BE2C (cell line): ENCODE data around the gene CTTNBP2.

ENCODE experiments used
- DNase-seq: peaks from one replicate; pipeline ENCODE4 v3.0.0-alpha.2; 2020
- H3K27me3 ChIP-seq: fragments of 250-450 bp; sonication (Bioruptor Pico); 2 replicates; pipeline ENCODE4 v1.5.1; 2020; ENCODE audit warnings: mild to moderate bottlenecking
- H3K36me3 ChIP-seq: fragments of 250-450 bp; sonication (Bioruptor Pico); 2 replicates; pipeline ENCODE4 v1.5.1; 2020; ENCODE audit warnings: mild to moderate bottlenecking
- H3K4me1 ChIP-seq: fragments of 250-450 bp; sonication (Bioruptor Pico); 2 replicates; pipeline ENCODE4 v1.5.1; 2020
- H3K4me3 ChIP-seq: 2 replicates; pipeline ENCODE4 v1.5.1; 2011; ENCODE audit warnings: low read depth, low read length
- H3K9me3 ChIP-seq: fragments of 250-450 bp; sonication (Bioruptor Pico); 2 replicates; pipeline ENCODE4 v1.5.1; 2020
- TF ChIP-seq, protein P1 (sequence below): IDR thresholded peaks from 2 replicates; pipeline ENCODE4 v1.5.1; 2012; ENCODE audit warnings: mild to moderate bottlenecking, low read depth, low read length

Gene CTTNBP2

DNA sequence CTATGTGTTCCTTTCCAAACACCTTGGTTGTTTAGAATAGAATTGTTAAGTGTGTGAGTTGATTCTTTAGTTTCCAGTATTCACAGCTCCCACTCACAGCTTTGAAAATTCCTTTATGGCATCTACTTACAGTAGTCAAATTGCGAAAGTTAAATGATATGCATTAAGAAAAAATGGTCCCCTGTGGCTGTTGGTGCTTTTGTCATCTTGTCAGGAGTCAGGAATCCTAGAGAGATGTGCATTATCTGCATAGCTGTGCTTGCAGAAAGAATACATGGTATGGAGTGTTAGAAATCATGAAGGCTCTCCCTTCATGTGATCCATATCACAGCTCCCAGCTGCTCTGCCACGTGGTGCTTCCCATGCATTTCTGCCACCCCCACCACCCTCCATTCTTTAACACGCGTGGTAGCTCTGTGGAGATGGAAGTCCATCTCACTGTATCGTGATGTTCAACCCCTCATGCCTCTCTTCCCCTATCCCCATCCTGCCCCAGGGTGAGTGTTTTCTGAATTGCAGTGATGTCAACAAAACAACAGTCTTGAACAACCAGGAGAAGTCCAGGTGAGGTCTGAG, 29.2 kb upstream of the CTTNBP2 start:
- no peaks in the 10 kb centered on the region for H3K9me3 ChIP-seq
- TF ChIP-seq, protein P1, sequence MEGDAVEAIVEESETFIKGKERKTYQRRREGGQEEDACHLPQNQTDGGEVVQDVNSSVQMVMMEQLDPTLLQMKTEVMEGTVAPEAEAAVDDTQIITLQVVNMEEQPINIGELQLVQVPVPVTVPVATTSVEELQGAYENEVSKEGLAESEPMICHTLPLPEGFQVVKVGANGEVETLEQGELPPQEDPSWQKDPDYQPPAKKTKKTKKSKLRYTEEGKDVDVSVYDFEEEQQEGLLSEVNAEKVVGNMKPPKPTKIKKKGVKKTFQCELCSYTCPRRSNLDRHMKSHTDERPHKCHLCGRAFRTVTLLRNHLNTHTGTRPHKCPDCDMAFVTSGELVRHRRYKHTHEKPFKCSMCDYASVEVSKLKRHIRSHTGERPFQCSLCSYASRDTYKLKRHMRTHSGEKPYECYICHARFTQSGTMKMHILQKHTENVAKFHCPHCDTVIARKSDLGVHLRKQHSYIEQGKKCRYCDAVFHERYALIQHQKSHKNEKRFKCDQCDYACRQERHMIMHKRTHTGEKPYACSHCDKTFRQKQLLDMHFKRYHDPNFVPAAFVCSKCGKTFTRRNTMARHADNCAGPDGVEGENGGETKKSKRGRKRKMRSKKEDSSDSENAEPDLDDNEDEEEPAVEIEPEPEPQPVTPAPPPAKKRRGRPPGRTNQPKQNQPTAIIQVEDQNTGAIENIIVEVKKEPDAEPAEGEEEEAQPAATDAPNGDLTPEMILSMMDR = no peak
- no peaks in the 10 kb centered on the region for H3K4me1 ChIP-seq
- DNase-seq = no peak
- H3K4me3 ChIP-seq = no peak overlapping the region
- no peaks in the 10 kb centered on the region for H3K36me3 ChIP-seq
- peaks cover 3% of the 10 kb centered on the region for H3K27me3 ChIP-seq

GRCh38 chr7:117901089-117901797, 28.0 kb upstream of the CTTNBP2 start:
- Histone ChIP-seq H3K4me3 (no peak overlapping the region), H3K27me3 (peaks cover 3% of the 10 kb centered on the region), H3K9me3 (no peaks in the 10 kb centered on the region), H3K4me1 (no peaks in the 10 kb centered on the region), H3K36me3 (no peaks in the 10 kb centered on the region)
- no peak for DNase-seq
- TF ChIP-seq, protein P1 = no peak

- Histone ChIP-seq H3K9me3 (no peaks in the 10 kb centered on the region), H3K27me3 (peaks cover 10% of the 10 kb centered on the region), H3K36me3 (no peaks in the 10 kb centered on the region), H3K4me3 (no peak overlapping the region), H3K4me1 (no peaks in the 10 kb centered on the region)
- TF ChIP-seq, protein P1 = no peak
- DNase-seq = no peak
Measured at GRCh38 chr7:117896339-117896738, 23.1 kb upstream of the CTTNBP2 start.

DNA sequence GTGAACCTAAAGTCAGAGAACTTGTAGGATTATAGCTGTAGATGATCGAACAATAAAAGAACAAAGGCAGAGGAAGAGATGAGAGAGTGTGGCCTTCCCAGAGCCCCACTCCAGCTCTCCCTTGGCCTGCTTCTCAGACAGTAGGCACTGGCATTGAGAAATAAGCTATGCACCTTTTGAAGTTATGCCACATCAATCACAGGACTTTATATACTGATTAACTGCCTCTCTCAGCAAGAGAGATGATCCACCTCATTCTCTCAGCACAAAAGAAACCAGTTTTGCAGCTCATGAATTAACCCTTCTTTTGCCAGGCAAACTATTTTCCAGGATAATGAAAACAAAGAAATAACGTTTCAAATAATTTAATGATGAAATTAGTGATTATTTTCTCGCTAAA, 22.0 kb upstream of the CTTNBP2 start:
- H3K27me3 ChIP-seq = peaks cover 10% of the 10 kb centered on the region
- no peaks in the 10 kb centered on the region for H3K9me3 ChIP-seq
- H3K4me3 ChIP-seq = no peak overlapping the region
- TF ChIP-seq, protein P1 = no peak
- no peak for DNase-seq
- no peaks in the 10 kb centered on the region for H3K36me3 ChIP-seq
- no peaks in the 10 kb centered on the region for H3K4me1 ChIP-seq

DNA sequence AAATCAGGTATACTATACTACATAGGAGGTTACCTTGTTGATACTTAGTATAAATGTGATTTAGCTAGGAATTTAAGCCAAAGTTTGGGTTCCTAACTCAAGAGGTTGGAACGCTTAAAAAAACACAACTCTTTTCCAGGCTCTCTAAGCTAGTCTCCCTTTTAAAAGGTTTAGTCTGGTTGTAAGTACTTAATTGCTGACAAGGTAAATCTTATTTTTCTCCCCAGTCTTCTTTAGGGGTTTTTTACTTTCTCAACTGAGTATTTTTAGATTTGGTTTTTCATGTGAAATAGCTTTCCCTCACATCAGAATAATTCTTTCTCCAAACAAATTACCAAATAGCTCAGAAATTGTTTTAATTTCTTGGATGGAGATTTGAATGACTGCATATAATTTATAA, 20.8 kb upstream of the CTTNBP2 start:
- peaks cover 10% of the 10 kb centered on the region for H3K27me3 ChIP-seq
- DNase-seq = no peak
- TF ChIP-seq, protein P1 = no peak
- H3K9me3 ChIP-seq = no peaks in the 10 kb centered on the region
- no peaks in the 10 kb centered on the region for H3K4me1 ChIP-seq
- H3K36me3 ChIP-seq = no peaks in the 10 kb centered on the region
- H3K4me3 ChIP-seq = no peak overlapping the region

DNA sequence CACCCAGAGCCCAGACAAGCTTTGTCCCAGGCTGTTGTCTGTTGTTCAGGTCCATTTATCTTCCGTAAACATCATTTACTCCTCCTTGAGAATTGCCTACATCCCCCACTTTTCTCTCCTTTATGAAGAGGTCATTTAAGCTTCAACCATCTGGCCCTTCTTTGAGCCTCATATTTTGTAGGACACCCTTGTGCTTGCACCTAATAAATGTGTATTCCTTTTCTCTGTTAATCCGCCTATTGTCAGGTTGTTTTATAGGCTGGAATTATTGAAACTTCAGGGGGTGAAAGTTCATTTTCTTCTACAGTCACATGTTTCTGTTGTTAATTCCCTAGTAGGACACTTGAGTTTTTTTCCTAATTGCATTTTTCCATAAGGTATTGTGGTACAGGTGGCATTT, 19.6 kb upstream of the CTTNBP2 start:
- DNase-seq = no peak
- Histone ChIP-seq H3K36me3 (no peaks in the 10 kb centered on the region), H3K4me1 (no peaks in the 10 kb centered on the region), H3K27me3 (peaks cover 14% of the 10 kb centered on the region), H3K9me3 (no peaks in the 10 kb centered on the region), H3K4me3 (no peak overlapping the region)
- TF ChIP-seq, protein P1 = no peak
